HG03457 (cell line): ENCODE measurements around the gene MRTFA.
"Not testable (repeated sequence)": the region's sequence is repeated elsewhere in the genome, so short reads cannot be mapped to it uniquely, and the experiment has no call there.

Source experiments
- ATAC-seq: cut with Tn5 transposase; IDR thresholded peaks from one replicate; pipeline ENCODE4 v1.9.1; 2021; ENCODE audit warnings: moderate number of reproducible peaks; ENCODE audit not compliant: unreplicated experiment

Gene MRTFA

GRCh38 chr22:40636380-40637182, at the start of gene MRTFA:
Gene MRTFA, minus strand, starts transcription at chr22:40636719.
- peak; percentile 79 for ATAC-seq

- ATAC-seq: no peak
Observed at GRCh38 chr22:40685406-40685805, 48.9 kb upstream of the MRTFA start.

GRCh38 chr22:40684728-40685127, 48.2 kb upstream of the MRTFA start:
- ATAC-seq: no peak

- no peak for ATAC-seq
Observed at GRCh38 chr22:40681451-40681850, 44.9 kb upstream of the MRTFA start.

GRCh38 chr22:40680819-40681183, 44.3 kb upstream of the MRTFA start:
- no peak for ATAC-seq

- ATAC-seq: no peak
Observed at GRCh38 chr22:40679964-40680818, 43.7 kb upstream of the MRTFA start.

GRCh38 chr22:40679249-40679963, 42.9 kb upstream of the MRTFA start, which contains the start of gene MCHR1:
Gene MCHR1, plus strand, starts transcription at chr22:40679484. Its CDS starts 169 bp downstream, at chr22:40679653.
- ATAC-seq: no peak

- no peak for ATAC-seq
Observed at GRCh38 chr22:40678493-40679248, 42.2 kb upstream of the MRTFA start.

- no peak for ATAC-seq
Observed at GRCh38 chr22:40676644-40677043, 40.1 kb upstream of the MRTFA start.

- ATAC-seq: not testable (repeated sequence)
Observed at GRCh38 chr22:40676166-40676565, 39.6 kb upstream of the MRTFA start.

GRCh38 chr22:40674274-40674673, 37.8 kb upstream of the MRTFA start:
- no peak for ATAC-seq

GRCh38 chr22:40673017-40673416, 36.5 kb upstream of the MRTFA start:
- ATAC-seq: no peak

- no peak for ATAC-seq
Observed at GRCh38 chr22:40671796-40672360, 35.4 kb upstream of the MRTFA start.

GRCh38 chr22:40671369-40671768, 34.9 kb upstream of the MRTFA start:
- no peak for ATAC-seq

GRCh38 chr22:40670058-40670457, 33.5 kb upstream of the MRTFA start:
- no peak for ATAC-seq

GRCh38 chr22:40668611-40669411, 32.3 kb upstream of the MRTFA start:
- no peak for ATAC-seq

GRCh38 chr22:40666151-40666848, 29.8 kb upstream of the MRTFA start:
- no peak for ATAC-seq

- ATAC-seq: no peak
Observed at GRCh38 chr22:40665312-40665711, 28.8 kb upstream of the MRTFA start.

GRCh38 chr22:40661671-40662070, 25.2 kb upstream of the MRTFA start:
- no peak for ATAC-seq
